Activated T-cell treated with anti-CD3 and anti-CD28 coated beads for 48 hours (primary cell): ENCODE data around the gene HSPA6.
"Not testable (repeated sequence)": the region's sequence is repeated elsewhere in the genome, so short reads cannot be mapped to it uniquely, and the experiment has no call there.

Experiments
- DNase-seq: peaks from one replicate; pipeline ENCODE4 v3.0.0-alpha.2; 2020; ENCODE audit warnings: low read depth

Gene HSPA6

GRCh38 chr1:161503394-161503748 lies 21.0 kb upstream of the HSPA6 start:
- no peak for DNase-seq

- DNase-seq = no peak
These were observed 18.7 kb upstream of the HSPA6 start for GRCh38 chr1:161505686-161506085.

- DNase-seq = no peak
These were observed 17.8 kb upstream of the HSPA6 start for GRCh38 chr1:161506336-161507223.

GRCh38 chr1:161510477-161510876 lies 13.9 kb upstream of the HSPA6 start:
- DNase-seq = no peak

- no peak for DNase-seq
These were observed 13.2 kb upstream of the HSPA6 start for GRCh38 chr1:161511018-161511755.

GRCh38 chr1:161511756-161512060 lies 12.6 kb upstream of the HSPA6 start:
- DNase-seq = no peak

- DNase-seq = not testable (repeated sequence)
These were observed 11.5 kb upstream of the HSPA6 start for GRCh38 chr1:161512636-161513447.

- DNase-seq = not testable (repeated sequence)
These were observed 10.9 kb upstream of the HSPA6 start for GRCh38 chr1:161513448-161513780.

- not testable (repeated sequence) for DNase-seq
These were observed 10.4 kb upstream of the HSPA6 start for GRCh38 chr1:161513953-161514352.

- not testable (repeated sequence) for DNase-seq
These were observed 1.1 kb upstream of the HSPA6 start for GRCh38 chr1:161523041-161523816.

GRCh38 chr1:161524742-161525291 lies 477 bp downstream of the HSPA6 start:
- not testable (repeated sequence) for DNase-seq

GRCh38 chr1:161525321-161525720 lies 981 bp downstream of the HSPA6 start:
- DNase-seq = not testable (repeated sequence)

GRCh38 chr1:161525918-161526317 lies 1.6 kb downstream of the HSPA6 start:
- DNase-seq = not testable (repeated sequence)

- not testable (repeated sequence) for DNase-seq
These were observed 4.2 kb downstream of the HSPA6 start for GRCh38 chr1:161528550-161528949.

- not testable (repeated sequence) for DNase-seq
These were observed 5.2 kb downstream of the HSPA6 start for GRCh38 chr1:161529463-161530104.

GRCh38 chr1:161530158-161530557 lies 5.8 kb downstream of the HSPA6 start:
- peak; percentile 71 for DNase-seq

- peak; percentile 92 for DNase-seq
These were observed 6.6 kb downstream of the HSPA6 start for GRCh38 chr1:161530671-161531641.

- DNase-seq = no peak
These were observed 7.8 kb downstream of the HSPA6 start for GRCh38 chr1:161531986-161532643.
